ENCODE results near the gene SERPINA7.

Gene SERPINA7

GRCh38 chrX:106042296-106042695 is 3.8 kb upstream of the SERPINA7 start:
- TF ChIP-seq SPI1 (IDR thresholded peaks at IDR 0.05; ENCODE audit: borderline replicate concordance, low read depth) (no peak), CTCF (IDR thresholded peaks at IDR 0.05; ENCODE audit: insufficient read depth, low read length) (no peak), GABPA (IDR thresholded peaks at IDR 0.05; ENCODE audit: low read depth) (no peak), REST (IDR thresholded peaks at IDR 0.05; ENCODE audit: insufficient replicate concordance, low read depth) (no peak), POLR2AphosphoS5 (IDR thresholded peaks at IDR 0.05; ENCODE audit: low read depth) (no peak)
- DNase-seq (ENCODE audit: low read depth in 1 of 2, low spot score in 1 of 2): no peak
- no peak overlapping the region for H3K4me3 ChIP-seq (replicated peaks; ENCODE audit: insufficient read depth, low read length)
- no peaks in the 10 kb centered on the region for H3K27me3 ChIP-seq (ENCODE audit: insufficient read depth, poor library complexity, severe bottlenecking)
- H3K27ac ChIP-seq (replicated peaks): no peak overlapping the region

GRCh38 chrX:106040861-106041260 is 2.3 kb upstream of the SERPINA7 start:
- DNase-seq (ENCODE audit: low read depth in 1 of 2, low spot score in 1 of 2): no peak
- Histone ChIP-seq H3K4me3 (replicated peaks; ENCODE audit: insufficient read depth, low read length) (no peak overlapping the region), H3K27me3 (ENCODE audit: insufficient read depth, poor library complexity, severe bottlenecking) (no peaks in the 10 kb centered on the region), H3K27ac (replicated peaks) (no peak overlapping the region)
- TF ChIP-seq REST (IDR thresholded peaks at IDR 0.05; ENCODE audit: insufficient replicate concordance, low read depth) (no peak), POLR2AphosphoS5 (IDR thresholded peaks at IDR 0.05; ENCODE audit: low read depth) (no peak), CTCF (IDR thresholded peaks at IDR 0.05; ENCODE audit: insufficient read depth, low read length) (no peak), SPI1 (IDR thresholded peaks at IDR 0.05; ENCODE audit: borderline replicate concordance, low read depth) (no peak), GABPA (IDR thresholded peaks at IDR 0.05; ENCODE audit: low read depth) (no peak)

DNA sequence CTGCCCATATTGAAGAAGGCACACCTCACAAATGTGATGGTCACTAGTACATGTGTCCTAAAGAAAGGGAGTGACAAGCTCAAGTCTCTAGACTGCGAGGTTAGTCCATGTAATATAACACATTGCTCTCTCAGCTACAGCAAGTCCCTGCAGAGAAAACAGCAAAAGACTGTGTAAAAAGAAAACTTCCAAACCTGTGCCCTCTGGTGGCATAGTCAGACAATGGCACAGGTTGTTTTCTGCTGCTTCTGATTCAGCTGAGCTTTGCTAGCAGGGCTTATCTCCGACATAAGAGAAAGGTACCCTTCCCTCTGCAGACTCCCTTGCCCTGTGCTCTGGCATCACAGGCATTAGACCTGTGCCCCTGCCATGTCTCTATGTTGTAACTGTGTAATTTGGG is 1.4 kb upstream of the SERPINA7 start:
- Histone ChIP-seq H3K27me3 (ENCODE audit: insufficient read depth, poor library complexity, severe bottlenecking) (no peaks in the 10 kb centered on the region), H3K27ac (replicated peaks) (no peak overlapping the region), H3K4me3 (replicated peaks; ENCODE audit: insufficient read depth, low read length) (no peak overlapping the region)
- no peak for DNase-seq (ENCODE audit: low read depth in 1 of 2, low spot score in 1 of 2)
- TF ChIP-seq CTCF (IDR thresholded peaks at IDR 0.05; ENCODE audit: insufficient read depth, low read length): no peak
- TF ChIP-seq GABPA (IDR thresholded peaks at IDR 0.05; ENCODE audit: low read depth): no peak
- no peak for TF ChIP-seq REST (IDR thresholded peaks at IDR 0.05; ENCODE audit: insufficient replicate concordance, low read depth)
- TF ChIP-seq SPI1 (IDR thresholded peaks at IDR 0.05; ENCODE audit: borderline replicate concordance, low read depth): no peak
- no peak for TF ChIP-seq POLR2AphosphoS5 (IDR thresholded peaks at IDR 0.05; ENCODE audit: low read depth)

Measured in HL-60 (cell line).